Stimulated activated CD8-positive, alpha-beta memory T cell treated with anti-CD3 and anti-CD28 coated beads, Interleukin-4, amount 100 ng/mL, for 4 hours (primary cell): ENCODE results near the gene SUPT3H.

Source experiments
- DNase-seq, 2 donors: peaks; one replicate each; pipeline ENCODE4 v3.0.0-alpha.2; 2020; ENCODE audit warnings: low read depth in 2 of 2, low spot score in 1 of 2

SUPT3H gene

GRCh38 chr6:44850312-44850711 lies 527.4 kb downstream of the SUPT3H start:
- no peak for DNase-seq

- DNase-seq, result no peak
These were observed 527.9 kb downstream of the SUPT3H start for GRCh38 chr6:44849806-44850205.

GRCh38 chr6:44843734-44844133 lies 534.0 kb downstream of the SUPT3H start:
- DNase-seq, result no peak

- DNase-seq, result no peak
These were observed 535.1 kb downstream of the SUPT3H start for GRCh38 chr6:44842616-44843015.

- no peak for DNase-seq
These were observed 535.9 kb downstream of the SUPT3H start for GRCh38 chr6:44841829-44842228.

GRCh38 chr6:44837741-44838140 lies 540.0 kb downstream of the SUPT3H start:
- no peak for DNase-seq

GRCh38 chr6:44837255-44837654 lies 540.5 kb downstream of the SUPT3H start:
- no peak for DNase-seq

- DNase-seq, result no peak
These were observed 544.5 kb downstream of the SUPT3H start for GRCh38 chr6:44833248-44833647.

GRCh38 chr6:44831002-44831610 lies 546.6 kb downstream of the SUPT3H start:
- DNase-seq, result no peak

- DNase-seq, result no peak
These were observed 547.9 kb downstream of the SUPT3H start for GRCh38 chr6:44829836-44830235.

GRCh38 chr6:44828780-44829179 lies 549.0 kb downstream of the SUPT3H start:
- no peak for DNase-seq

GRCh38 chr6:44826025-44826676 lies 551.6 kb downstream of the SUPT3H start:
- DNase-seq, result no peak

GRCh38 chr6:44825273-44825672 lies 552.5 kb downstream of the SUPT3H start:
- DNase-seq, result no peak

- DNase-seq, result no peak
These were observed 553.2 kb downstream of the SUPT3H start for GRCh38 chr6:44824567-44824966.

GRCh38 chr6:44820759-44821158 lies 557.0 kb downstream of the SUPT3H start:
- DNase-seq, result no peak

GRCh38 chr6:44820321-44820720 lies 557.4 kb downstream of the SUPT3H start:
- no peak for DNase-seq

GRCh38 chr6:44811456-44811855 lies 566.3 kb downstream of the SUPT3H start:
- DNase-seq, result no peak

- DNase-seq, result no peak
These were observed 568.5 kb downstream of the SUPT3H start for GRCh38 chr6:44809258-44809657.

- DNase-seq, result no peak
These were observed 569.6 kb downstream of the SUPT3H start for GRCh38 chr6:44808148-44808547.

GRCh38 chr6:44806656-44807055 lies 571.1 kb downstream of the SUPT3H start:
- DNase-seq, result no peak

- no peak for DNase-seq
These were observed 572.4 kb downstream of the SUPT3H start for GRCh38 chr6:44805238-44805846.

GRCh38 chr6:44804546-44805159 lies 573.1 kb downstream of the SUPT3H start:
- no peak for DNase-seq
